BE2C (cell line): ENCODE measurements around the gene AGAP2.
A peak's percentile ranks its signal among the peaks of the same experiment; 100 is the strongest.

Experiments used
- DNase-seq: peaks from one replicate; pipeline ENCODE4 v3.0.0-alpha.2; 2020
- H3K27me3 ChIP-seq: fragments of 250-450 bp; sonication (Bioruptor Pico); 2 replicates; pipeline ENCODE4 v1.5.1; 2020; ENCODE audit warnings: mild to moderate bottlenecking
- H3K36me3 ChIP-seq: fragments of 250-450 bp; sonication (Bioruptor Pico); 2 replicates; pipeline ENCODE4 v1.5.1; 2020; ENCODE audit warnings: mild to moderate bottlenecking
- H3K4me1 ChIP-seq: fragments of 250-450 bp; sonication (Bioruptor Pico); 2 replicates; pipeline ENCODE4 v1.5.1; 2020
- H3K4me3 ChIP-seq: 2 replicates; pipeline ENCODE4 v1.5.1; 2011; ENCODE audit warnings: low read depth, low read length
- H3K9me3 ChIP-seq: fragments of 250-450 bp; sonication (Bioruptor Pico); 2 replicates; pipeline ENCODE4 v1.5.1; 2020
- TF ChIP-seq, protein P1 (sequence below): IDR thresholded peaks from 2 replicates; pipeline ENCODE4 v1.5.1; 2012; ENCODE audit warnings: mild to moderate bottlenecking, low read depth, low read length

AGAP2 gene

DNA sequence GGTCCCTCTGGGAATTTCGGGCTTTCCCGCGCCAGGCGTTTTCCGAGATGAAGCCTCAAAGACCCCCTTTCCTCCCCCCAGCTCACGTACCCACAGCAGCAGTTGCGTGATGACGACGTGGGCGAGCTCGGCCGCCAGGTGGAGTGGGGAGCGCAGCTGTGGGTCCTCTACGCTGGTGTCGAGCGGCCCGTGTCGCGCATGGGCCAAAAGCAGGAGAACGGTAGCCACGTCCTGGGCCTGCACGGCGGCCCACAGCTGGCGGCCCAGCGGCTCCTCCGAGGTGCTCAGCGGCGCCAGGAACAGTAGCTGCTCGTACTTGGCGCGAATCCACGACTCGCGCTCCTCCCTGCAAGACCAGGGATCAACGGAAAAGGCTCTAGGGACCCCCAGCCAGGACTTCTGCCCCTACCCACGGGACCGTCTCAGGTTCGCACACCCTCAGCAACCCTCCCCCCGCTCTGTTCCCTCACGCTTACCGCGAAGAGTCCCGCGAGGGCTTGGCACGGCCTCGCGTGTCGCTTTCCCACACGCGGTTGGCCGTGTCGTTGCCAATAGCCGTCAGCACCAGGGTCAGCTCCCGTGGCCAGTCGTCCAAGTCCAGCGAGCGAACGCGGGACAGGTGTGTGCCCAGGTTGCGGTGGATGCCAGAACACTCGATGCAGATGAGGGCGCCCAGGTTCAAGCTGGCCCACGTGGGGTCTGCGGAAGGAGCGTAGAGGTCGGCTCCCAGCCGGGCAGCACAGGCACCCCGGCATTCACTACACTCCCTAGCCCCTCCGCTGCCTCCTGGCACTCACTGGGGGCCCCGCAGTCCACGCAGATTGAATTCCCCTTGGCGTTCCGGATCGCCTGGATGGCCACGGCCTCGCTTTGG lies 11.4 kb downstream of the AGAP2 start:
- Histone ChIP-seq H3K9me3 (no peaks in the 10 kb centered on the region), H3K4me3 (peak overlapping the region; percentile 89), H3K36me3 (no peaks in the 10 kb centered on the region), H3K4me1 (peaks cover 2% of the 10 kb centered on the region; the same call in 1 of the 2 replicates), H3K27me3 (no peaks in the 10 kb centered on the region)
- DNase-seq = peak; percentile 57
- TF ChIP-seq, protein P1, sequence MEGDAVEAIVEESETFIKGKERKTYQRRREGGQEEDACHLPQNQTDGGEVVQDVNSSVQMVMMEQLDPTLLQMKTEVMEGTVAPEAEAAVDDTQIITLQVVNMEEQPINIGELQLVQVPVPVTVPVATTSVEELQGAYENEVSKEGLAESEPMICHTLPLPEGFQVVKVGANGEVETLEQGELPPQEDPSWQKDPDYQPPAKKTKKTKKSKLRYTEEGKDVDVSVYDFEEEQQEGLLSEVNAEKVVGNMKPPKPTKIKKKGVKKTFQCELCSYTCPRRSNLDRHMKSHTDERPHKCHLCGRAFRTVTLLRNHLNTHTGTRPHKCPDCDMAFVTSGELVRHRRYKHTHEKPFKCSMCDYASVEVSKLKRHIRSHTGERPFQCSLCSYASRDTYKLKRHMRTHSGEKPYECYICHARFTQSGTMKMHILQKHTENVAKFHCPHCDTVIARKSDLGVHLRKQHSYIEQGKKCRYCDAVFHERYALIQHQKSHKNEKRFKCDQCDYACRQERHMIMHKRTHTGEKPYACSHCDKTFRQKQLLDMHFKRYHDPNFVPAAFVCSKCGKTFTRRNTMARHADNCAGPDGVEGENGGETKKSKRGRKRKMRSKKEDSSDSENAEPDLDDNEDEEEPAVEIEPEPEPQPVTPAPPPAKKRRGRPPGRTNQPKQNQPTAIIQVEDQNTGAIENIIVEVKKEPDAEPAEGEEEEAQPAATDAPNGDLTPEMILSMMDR = peak; percentile 34; the same call in 1 of the 2 replicates

DNA sequence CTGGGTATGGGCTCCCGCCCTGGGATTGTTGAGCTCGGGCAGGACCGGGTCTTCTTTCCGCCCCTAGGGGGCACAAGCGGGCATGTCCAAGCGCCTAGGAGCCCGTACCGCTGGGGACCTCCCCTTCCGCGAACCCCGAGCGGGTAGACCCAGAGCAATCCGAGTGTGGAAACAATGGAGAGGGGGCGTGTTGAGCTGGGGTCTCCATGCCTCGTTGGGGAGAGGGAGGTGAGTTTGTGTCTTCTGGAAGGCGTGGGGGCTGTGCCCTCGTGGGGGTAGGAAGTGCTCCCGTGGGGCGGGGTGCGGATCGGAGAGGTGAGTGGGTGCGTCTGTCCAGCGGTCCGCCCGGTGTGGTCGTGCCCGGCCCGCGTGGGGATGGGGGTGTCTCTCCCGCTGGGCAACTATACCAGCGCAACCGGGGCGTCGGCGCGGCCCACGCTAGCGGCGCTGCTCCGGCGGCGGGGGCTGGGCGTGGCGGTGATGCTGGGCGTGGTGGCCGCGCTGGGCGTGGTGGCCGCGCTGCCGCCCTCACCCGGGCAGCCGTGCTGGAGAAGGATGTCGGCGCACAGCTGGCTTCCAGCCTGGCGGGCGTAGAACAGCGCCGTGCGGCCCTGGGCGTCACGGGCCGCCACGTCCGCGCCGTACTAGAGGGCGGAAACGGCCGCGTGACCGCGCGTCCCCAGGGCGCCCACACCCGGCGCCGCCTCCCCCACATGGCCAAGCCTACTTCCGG lies 12.2 kb downstream of the AGAP2 start:
- peak overlapping the region; percentile 89 for H3K4me3 ChIP-seq
- TF ChIP-seq, protein P1 = peak; percentile 87
- no peaks in the 10 kb centered on the region for H3K9me3 ChIP-seq
- peaks cover 2% of the 10 kb centered on the region; the same call in 1 of the 2 replicates for H3K4me1 ChIP-seq
- peak; percentile 95 for DNase-seq
- H3K27me3 ChIP-seq = no peaks in the 10 kb centered on the region
- no peaks in the 10 kb centered on the region for H3K36me3 ChIP-seq

DNA sequence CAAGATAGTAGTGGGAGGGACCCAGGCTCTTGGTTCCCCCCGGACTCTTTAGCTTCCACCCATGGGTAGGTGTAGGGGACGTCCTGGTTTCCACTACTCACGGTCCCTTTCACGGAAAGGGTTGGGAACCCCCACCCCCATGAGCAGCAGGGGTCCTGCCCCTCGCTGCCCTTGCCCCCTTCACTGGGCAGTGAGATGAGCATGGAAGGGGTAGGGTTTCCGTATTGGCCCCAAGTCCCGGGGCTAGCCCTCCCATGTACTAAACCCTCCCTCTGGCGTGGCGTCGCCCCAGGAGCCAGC lies 12.7 kb downstream of the AGAP2 start:
- TF ChIP-seq, protein P1 = no peak
- Histone ChIP-seq H3K27me3 (no peaks in the 10 kb centered on the region), H3K4me3 (peak overlapping the region; percentile 89), H3K4me1 (peaks cover 2% of the 10 kb centered on the region; the same call in 1 of the 2 replicates), H3K9me3 (no peaks in the 10 kb centered on the region), H3K36me3 (no peaks in the 10 kb centered on the region)
- no peak for DNase-seq

DNA sequence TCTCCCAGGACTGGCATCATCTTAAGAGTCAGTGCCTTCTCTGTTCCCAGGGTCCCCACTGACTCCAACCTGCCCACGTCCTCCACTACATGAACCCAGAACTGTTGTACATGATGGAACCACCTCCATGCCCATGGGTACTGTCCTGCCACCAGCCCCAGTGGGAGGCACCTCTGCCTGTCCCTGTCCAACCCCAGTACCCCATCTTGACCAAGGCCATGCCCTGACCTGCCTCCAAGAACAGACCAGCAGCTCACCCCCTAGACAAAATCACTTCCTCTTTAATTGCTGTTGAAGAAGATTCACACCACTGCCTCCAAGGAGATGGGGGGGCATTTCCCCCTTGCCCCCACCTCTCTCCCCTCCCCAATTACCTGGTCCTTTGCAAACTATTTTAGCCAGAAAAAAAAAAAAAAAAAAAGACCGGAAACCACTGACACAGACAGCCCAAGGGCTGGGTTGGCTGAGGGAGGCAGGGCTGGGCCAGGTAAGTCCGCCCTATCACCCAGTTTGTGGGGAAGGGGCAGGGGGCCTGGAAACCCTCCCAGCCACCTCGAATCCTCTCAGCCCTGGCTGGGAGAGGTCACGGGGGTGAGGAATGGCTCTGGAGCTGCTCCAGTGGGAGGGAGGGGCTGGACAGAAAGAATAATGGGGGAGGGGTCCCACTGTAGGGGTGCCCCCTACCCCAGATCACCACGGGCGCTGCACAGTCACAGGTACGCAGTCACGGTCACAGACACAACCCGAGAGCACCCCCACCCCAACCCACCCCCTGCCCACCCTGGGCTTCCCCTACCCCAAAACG lies 13.4 kb downstream of the AGAP2 start:
- H3K36me3 ChIP-seq = no peaks in the 10 kb centered on the region
- DNase-seq = no peak
- no peak overlapping the region for H3K4me3 ChIP-seq
- no peaks in the 10 kb centered on the region for H3K27me3 ChIP-seq
- TF ChIP-seq, protein P1 = no peak
- H3K4me1 ChIP-seq = peaks cover 2% of the 10 kb centered on the region; the same call in 1 of the 2 replicates
- no peaks in the 10 kb centered on the region for H3K9me3 ChIP-seq

DNA sequence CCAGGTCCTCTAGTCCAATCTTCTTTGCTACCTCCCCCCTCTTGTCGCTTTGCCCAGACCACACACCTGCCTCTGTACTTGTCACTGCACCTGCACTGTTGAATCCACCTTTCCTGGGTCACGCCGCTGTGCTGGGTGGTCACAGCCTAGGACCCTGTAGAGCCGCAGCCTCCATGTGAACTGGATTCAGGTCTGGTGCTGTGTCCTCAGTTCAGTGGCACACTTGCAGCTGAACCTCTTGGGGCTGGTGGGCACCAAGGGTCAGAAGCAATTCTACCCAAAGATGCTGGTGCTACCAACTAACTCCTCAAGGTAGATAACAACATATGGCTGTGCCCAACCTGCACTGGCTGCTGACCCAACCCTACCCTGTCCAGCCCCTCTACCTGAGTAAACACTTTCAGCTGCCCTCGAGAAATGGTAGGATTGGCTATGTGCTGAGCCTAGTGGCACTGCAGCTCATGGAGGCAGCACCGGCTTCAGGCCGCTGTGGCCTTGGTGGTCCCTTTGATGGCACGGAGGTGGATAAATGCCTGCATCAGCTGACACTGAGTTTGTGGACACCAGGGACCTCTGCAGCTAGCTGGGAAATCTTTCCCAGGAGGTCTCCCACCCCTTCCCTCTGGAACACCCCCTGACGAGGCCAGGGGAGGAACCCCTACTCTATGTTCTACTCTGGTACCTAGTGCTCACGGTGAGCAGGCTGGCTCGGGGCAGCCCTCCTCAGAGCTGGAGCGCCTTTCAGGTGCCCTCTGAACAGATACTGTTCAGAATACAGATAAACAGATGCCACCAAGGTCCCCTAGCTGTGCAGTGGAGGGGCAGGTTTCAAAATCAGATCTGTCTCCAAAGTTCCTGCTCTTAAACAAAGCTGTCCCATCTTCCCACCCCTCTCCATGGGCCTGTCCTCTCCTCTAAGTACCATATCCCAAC lies 14.3 kb downstream of the AGAP2 start:
- H3K9me3 ChIP-seq = no peaks in the 10 kb centered on the region
- no peaks in the 10 kb centered on the region for H3K27me3 ChIP-seq
- peaks cover 2% of the 10 kb centered on the region; the same call in 1 of the 2 replicates for H3K4me1 ChIP-seq
- no peaks in the 10 kb centered on the region for H3K36me3 ChIP-seq
- no peak for DNase-seq
- TF ChIP-seq, protein P1 = no peak
- H3K4me3 ChIP-seq = no peak overlapping the region
